ENCODE results near the gene COL16A1. TPM values are rescaled to one million over a fixed set of nuclear protein-coding genes. Genes with fewer than 3 reads are reported as not detected.

The COL16A1 gene
- polyA plus RNA-seq, 1 of the 3 experiments (the other 2 are of a cell fraction), result 10.4 TPM

GRCh38 chr1:31628931-31629556 lies 74.8 kb downstream of the COL16A1 start:
- 67% methylated on average over 3 of the region's 6 CpGs for WGBS (ENCODE audit: low lambda C conversion rate)
- Histone ChIP-seq H3K9me3 (no peaks in the 10 kb centered on the region), H3K9me2 (no peaks in the 10 kb centered on the region), H3K4me3 (ENCODE audit: low read depth in 2 of 2, low read length in 1 of 2) (no peak overlapping the region), H3F3A (replicated peaks; ENCODE audit: insufficient read depth) (no peaks in the 10 kb centered on the region), H3K27me3 (ENCODE audit: insufficient read depth) (no peaks in the 10 kb centered on the region), H3K27ac (ENCODE audit: low read depth in 2 of 2, low read length in 1 of 2) (peak overlapping the region in 1 of 2 experiments; percentile 99; a peak in 2 of 4 replicates), H3K79me2 (ENCODE audit: insufficient read depth) (peaks cover 2% of the 10 kb centered on the region; the same call in 1 of the 2 replicates), H2AFZ (ENCODE audit: low read depth) (no peak overlapping the region), H3K4me1 (ENCODE audit: control insufficient read depth in 1 of 2, insufficient read depth in 2 of 2, low read depth in 1 of 2, low read length in 1 of 2) (peaks cover 5 to 61% of the 10 kb centered on the region in 2 experiments; a peak in 3 of 4 replicates), H3K9ac (no peak overlapping the region), H3K36me3 (replicated peaks in 1 of 2; ENCODE audit: control insufficient read depth in 1 of 2, insufficient read depth in 2 of 2, low read length in 1 of 2) (peaks cover 8 to 42% of the 10 kb centered on the region in 2 experiments), H4K20me1 (ENCODE audit: insufficient read depth) (peaks cover 4% of the 10 kb centered on the region; the same call in 1 of the 2 replicates), H3K4me2 (no peak overlapping the region)
- POLR2A ChIA-PET, result interaction anchor here (1.0 to 2.7 kb wide), 2 partner anchors 16 to 58 kb away, joined by 3 to 13 read pairs; partner anchors contain the start of gene PEF1
- CTCF ChIA-PET, result interaction anchor here (0.7 to 4.7 kb wide), 17 partner anchors 11 to 445 kb away, joined by 3 to 51 read pairs (median 4); partner anchors contain the start of gene PEF1
- DNase-seq, result peak; percentile 60
- no peak for TF ChIP-seq PBX3 (IDR thresholded peaks at IDR 0.05)
- TF ChIP-seq MAX (IDR thresholded peaks at IDR 0.05; ENCODE audit: low read depth), result no peak
- no peak for TF ChIP-seq SMC3 (IDR thresholded peaks at IDR 0.05; ENCODE audit: low read depth, low read length)
- TF ChIP-seq, protein P1, sequence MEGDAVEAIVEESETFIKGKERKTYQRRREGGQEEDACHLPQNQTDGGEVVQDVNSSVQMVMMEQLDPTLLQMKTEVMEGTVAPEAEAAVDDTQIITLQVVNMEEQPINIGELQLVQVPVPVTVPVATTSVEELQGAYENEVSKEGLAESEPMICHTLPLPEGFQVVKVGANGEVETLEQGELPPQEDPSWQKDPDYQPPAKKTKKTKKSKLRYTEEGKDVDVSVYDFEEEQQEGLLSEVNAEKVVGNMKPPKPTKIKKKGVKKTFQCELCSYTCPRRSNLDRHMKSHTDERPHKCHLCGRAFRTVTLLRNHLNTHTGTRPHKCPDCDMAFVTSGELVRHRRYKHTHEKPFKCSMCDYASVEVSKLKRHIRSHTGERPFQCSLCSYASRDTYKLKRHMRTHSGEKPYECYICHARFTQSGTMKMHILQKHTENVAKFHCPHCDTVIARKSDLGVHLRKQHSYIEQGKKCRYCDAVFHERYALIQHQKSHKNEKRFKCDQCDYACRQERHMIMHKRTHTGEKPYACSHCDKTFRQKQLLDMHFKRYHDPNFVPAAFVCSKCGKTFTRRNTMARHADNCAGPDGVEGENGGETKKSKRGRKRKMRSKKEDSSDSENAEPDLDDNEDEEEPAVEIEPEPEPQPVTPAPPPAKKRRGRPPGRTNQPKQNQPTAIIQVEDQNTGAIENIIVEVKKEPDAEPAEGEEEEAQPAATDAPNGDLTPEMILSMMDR (IDR thresholded peaks at IDR 0.05), result no peak
- TF ChIP-seq RCOR1 (IDR thresholded peaks at IDR 0.05; ENCODE audit: low read length), result peak; percentile 98
- peak in 1 of 2 experiments; percentile 94; a peak in 2 of 4 replicates for TF ChIP-seq EP300 (IDR thresholded peaks at IDR 0.05; ENCODE audit: borderline replicate concordance in 1 of 2, low read depth in 1 of 2, low read length in 1 of 2)
- no peak for TF ChIP-seq ELF1 (IDR thresholded peaks at IDR 0.05)
- TF ChIP-seq MXI1 (IDR thresholded peaks at IDR 0.05; ENCODE audit: low read depth, low read length), result peak; percentile 63; the same call in 1 of the 2 replicates
- TF ChIP-seq USF2 (IDR thresholded peaks at IDR 0.05; ENCODE audit: borderline replicate concordance, low read depth, low read length), result no peak
- TF ChIP-seq RFX5 (IDR thresholded peaks at IDR 0.05; ENCODE audit: low read length), result no peak
- TF ChIP-seq FOXJ3 (CRISPR knock-in tag; IDR thresholded peaks at IDR 0.05), result peak; percentile 88; the same call in 1 of the 2 replicates
- no peak for TF ChIP-seq JUND (IDR thresholded peaks at IDR 0.05)
- peak; percentile 61 for TF ChIP-seq TCF12 (IDR thresholded peaks at IDR 0.05)
- TF ChIP-seq GABPA (IDR thresholded peaks at IDR 0.05; ENCODE audit: low read depth), result no peak
- no peak for TF ChIP-seq ZBTB33 (IDR thresholded peaks at IDR 0.05; ENCODE audit: borderline replicate concordance, low read depth)
- no peak for TF ChIP-seq USF1 (IDR thresholded peaks at IDR 0.05; ENCODE audit: borderline replicate concordance, low read depth)
- no peak for TF ChIP-seq NRF1 (IDR thresholded peaks at IDR 0.05; ENCODE audit: low read depth, low read length)
- TF ChIP-seq GATA2 (CRISPR knock-in tag; IDR thresholded peaks at IDR 0.05), result peak; percentile 99
- peak; percentile 81 for TF ChIP-seq CHD2 (IDR thresholded peaks at IDR 0.05; ENCODE audit: low read length, partially characterized antibody)
- no peak for TF ChIP-seq RXRA (IDR thresholded peaks at IDR 0.05; ENCODE audit: borderline replicate concordance, low read depth)
- TF ChIP-seq YY1 (IDR thresholded peaks at IDR 0.05; ENCODE audit: low read depth), result no peak
- 0 out of 2 replicates have a peak, but pooled peaks have one; percentile 43 for TF ChIP-seq TEAD4 (IDR thresholded peaks at IDR 0.05; ENCODE audit: borderline replicate concordance, insufficient read depth)
- TF ChIP-seq EZH2phosphoT487 (IDR thresholded peaks at IDR 0.05; ENCODE audit: borderline replicate concordance, low read depth), result no peak
- TF ChIP-seq NFIC (IDR thresholded peaks at IDR 0.05; ENCODE audit: borderline replicate concordance), result no peak
- TF ChIP-seq POLR2AphosphoS5 (IDR thresholded peaks at IDR 0.05; ENCODE audit: low read depth, low read length), result no peak; the same call in 1 of the 2 replicates
- TF ChIP-seq, protein P2, sequence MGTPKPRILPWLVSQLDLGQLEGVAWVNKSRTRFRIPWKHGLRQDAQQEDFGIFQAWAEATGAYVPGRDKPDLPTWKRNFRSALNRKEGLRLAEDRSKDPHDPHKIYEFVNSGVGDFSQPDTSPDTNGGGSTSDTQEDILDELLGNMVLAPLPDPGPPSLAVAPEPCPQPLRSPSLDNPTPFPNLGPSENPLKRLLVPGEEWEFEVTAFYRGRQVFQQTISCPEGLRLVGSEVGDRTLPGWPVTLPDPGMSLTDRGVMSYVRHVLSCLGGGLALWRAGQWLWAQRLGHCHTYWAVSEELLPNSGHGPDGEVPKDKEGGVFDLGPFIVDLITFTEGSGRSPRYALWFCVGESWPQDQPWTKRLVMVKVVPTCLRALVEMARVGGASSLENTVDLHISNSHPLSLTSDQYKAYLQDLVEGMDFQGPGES (IDR thresholded peaks at IDR 0.05; ENCODE audit: low read depth, low read length), result no peak

Data from SK-N-SH (cell line).